WTC11 (cell line): Measurements from ENCODE around the gene LGALS12. TPM values are rescaled to one million over a fixed set of nuclear protein-coding genes. Genes with fewer than 3 reads are reported as not detected.

Experiments
- ATAC-seq: fragments of 200-7000 bp; cut with Tn5 transposase; 2 replicates; pipeline ENCODE4 v1.10.0; 2021; ENCODE audit warnings: mild to moderate bottlenecking, moderate library complexity
- CTCF ChIA-PET: fragments of 300-600 bp; sonication (Branson Sonifier 250); formaldehyde crosslinking; loops from one replicate; lab custom pipeline; 2021; ENCODE audit warnings: antibody characterized with exemption; lab: Charles Lee
- POLR2A ChIA-PET: fragments of 350-600 bp; sonication (Branson Sonifier 250); formaldehyde crosslinking; loops from one replicate; lab custom pipeline; 2021; ENCODE audit warnings: antibody characterized with exemption; lab: Charles Lee
- DNase-seq: peaks from one replicate; pipeline ENCODE4 v3.0.0; 2021; ENCODE audit warnings: low spot score
- H3K27ac Mint-ChIP-seq: 2 replicates; pipeline ENCODE4 v1.8.0; 2021; ENCODE audit warnings: mixed read lengths
- H3K27me3 Mint-ChIP-seq: 2 replicates; pipeline ENCODE4 v1.8.0; 2021; ENCODE audit warnings: low read depth, mild to moderate bottlenecking, moderate library complexity, mixed read lengths
- H3K36me3 Mint-ChIP-seq: 2 replicates; pipeline ENCODE4 v1.8.0; 2021; ENCODE audit warnings: mixed read lengths
- H3K4me1 Mint-ChIP-seq: 2 replicates; pipeline ENCODE4 v1.8.0; 2022; ENCODE audit warnings: mixed read lengths
- H3K4me3 Mint-ChIP-seq: 2 replicates; pipeline ENCODE4 v1.8.0; 2021; ENCODE audit warnings: mild to moderate bottlenecking, moderate library complexity, mixed read lengths
- H3K9me3 Mint-ChIP-seq: 2 replicates; pipeline ENCODE4 v1.8.0; 2021; ENCODE audit warnings: mixed read lengths
- FOXJ3 ChIP-seq: sonication (generic); formaldehyde crosslinking; IDR thresholded peaks from 2 replicates; pipeline ENCODE4 v1.9.0; 2021; ENCODE audit warnings: missing genetic modification reagents, mild to moderate bottlenecking, borderline replicate concordance
- GRHL2 ChIP-seq: fragments of 250-450 bp; sonication (Bioruptor Pico); IDR thresholded peaks from 2 replicates; pipeline ENCODE4 v1.8.0; 2022; ENCODE audit warnings: mild to moderate bottlenecking, moderate library complexity; ENCODE audit not compliant: insufficient replicate concordance, severe bottlenecking
- GTF2I ChIP-seq: fragments of 250-450 bp; sonication (Bioruptor Pico); conservative IDR thresholded peaks from 2 replicates; pipeline ENCODE4 v1.4.0; 2021; ENCODE audit warnings: mild to moderate bottlenecking
- KAT7 ChIP-seq: sonication (generic); formaldehyde crosslinking; IDR thresholded peaks from 2 replicates; pipeline ENCODE4 v1.8.1; 2023; ENCODE audit warnings: missing genetic modification reagents, mild to moderate bottlenecking, borderline replicate concordance
- NFE2L1 ChIP-seq: sonication (generic); formaldehyde crosslinking; IDR thresholded peaks from 2 replicates; pipeline ENCODE4 v1.8.1; 2023; ENCODE audit warnings: missing genetic modification reagents
- PRRX2 ChIP-seq: fragments of 250-450 bp; sonication (Bioruptor Pico); IDR thresholded peaks from 2 replicates; pipeline ENCODE4 v1.8.0; 2021; ENCODE audit warnings: mild to moderate bottlenecking
- RELA ChIP-seq: sonication (generic); formaldehyde crosslinking; IDR thresholded peaks from 2 replicates; pipeline ENCODE4 v1.8.1; 2022; ENCODE audit warnings: missing genetic modification reagents, mild to moderate bottlenecking, borderline replicate concordance
- SMAD3 ChIP-seq: sonication (generic); formaldehyde crosslinking; IDR thresholded peaks from 2 replicates; pipeline ENCODE4 v1.8.0; 2022; ENCODE audit warnings: missing genetic modification reagents, mild to moderate bottlenecking, borderline replicate concordance
- SP1 ChIP-seq: sonication (generic); formaldehyde crosslinking; conservative IDR thresholded peaks from 2 replicates; pipeline ENCODE4 v1.8.1; 2022; ENCODE audit warnings: missing genetic modification reagents
- ZNF263 ChIP-seq: sonication (generic); formaldehyde crosslinking; IDR thresholded peaks from 2 replicates; pipeline ENCODE4 v1.8.1; 2022; ENCODE audit warnings: low read depth, mild to moderate bottlenecking, moderate library complexity, missing genetic modification reagents
- ZNF396 ChIP-seq: fragments of 250-450 bp; sonication (Bioruptor Pico); IDR thresholded peaks from 2 replicates; pipeline ENCODE4 v1.8.0; 2021; ENCODE audit warnings: mild to moderate bottlenecking, moderate library complexity, borderline replicate concordance
- ZNF671 ChIP-seq: fragments of 250-450 bp; sonication (Bioruptor Pico); IDR thresholded peaks from 2 replicates; pipeline ENCODE4 v1.8.0; 2021; ENCODE audit warnings: mild to moderate bottlenecking
- total RNA-seq: library from RNA; stranded (reverse); gene quantifications from 3 replicates; pipeline ENCODE4 v1.2.3, GENCODE V29; 2021
- TF ChIP-seq, protein P1 (sequence below): sonication (generic); formaldehyde crosslinking; IDR thresholded peaks from 2 replicates; pipeline ENCODE4 v1.8.1; 2023; ENCODE audit warnings: mild to moderate bottlenecking, missing genetic modification reagents
- TF ChIP-seq, protein P2 (sequence below): fragments of 250-450 bp; sonication (Bioruptor Pico); IDR thresholded peaks from 2 replicates; pipeline ENCODE4 v1.9.0; 2021; ENCODE audit warnings: mild to moderate bottlenecking
- TF ChIP-seq, protein P3 (sequence below): sonication (generic); formaldehyde crosslinking; conservative IDR thresholded peaks from 2 replicates; pipeline ENCODE4 v1.8.1; 2022; ENCODE audit warnings: mild to moderate bottlenecking, missing genetic modification reagents
- TF ChIP-seq, protein P4 (sequence below): sonication (generic); formaldehyde crosslinking; IDR thresholded peaks from 2 replicates; pipeline ENCODE4 v1.8.1; 2023; ENCODE audit warnings: mild to moderate bottlenecking, missing genetic modification reagents, moderate library complexity
- TF ChIP-seq, protein P5 (sequence below): sonication (generic); formaldehyde crosslinking; IDR thresholded peaks from 2 replicates; pipeline ENCODE4 v1.8.1; 2023; ENCODE audit warnings: mild to moderate bottlenecking, missing genetic modification reagents
- TF ChIP-seq, protein P6 (sequence below): sonication (generic); formaldehyde crosslinking; IDR thresholded peaks from 2 replicates; pipeline ENCODE4 v1.8.1; 2023; ENCODE audit warnings: mild to moderate bottlenecking, moderate library complexity, missing genetic modification reagents
- TF ChIP-seq, protein P7 (sequence below): sonication (generic); formaldehyde crosslinking; IDR thresholded peaks from 2 replicates; pipeline ENCODE4 v1.8.0; 2022; ENCODE audit warnings: mild to moderate bottlenecking, missing genetic modification reagents
- TF ChIP-seq, protein P8 (sequence below): sonication (generic); formaldehyde crosslinking; IDR thresholded peaks from 2 replicates; pipeline ENCODE4 v1.8.1; 2022; ENCODE audit warnings: mild to moderate bottlenecking, moderate library complexity, missing genetic modification reagents
- TF ChIP-seq, protein P9 (sequence below): sonication (generic); formaldehyde crosslinking; IDR thresholded peaks from 2 replicates; pipeline ENCODE4 v1.8.0; 2022; ENCODE audit warnings: mild to moderate bottlenecking, missing genetic modification reagents

LGALS12 gene
- total RNA-seq, 1 experiment from 2014 or later, result 1.4 TPM

DNA sequence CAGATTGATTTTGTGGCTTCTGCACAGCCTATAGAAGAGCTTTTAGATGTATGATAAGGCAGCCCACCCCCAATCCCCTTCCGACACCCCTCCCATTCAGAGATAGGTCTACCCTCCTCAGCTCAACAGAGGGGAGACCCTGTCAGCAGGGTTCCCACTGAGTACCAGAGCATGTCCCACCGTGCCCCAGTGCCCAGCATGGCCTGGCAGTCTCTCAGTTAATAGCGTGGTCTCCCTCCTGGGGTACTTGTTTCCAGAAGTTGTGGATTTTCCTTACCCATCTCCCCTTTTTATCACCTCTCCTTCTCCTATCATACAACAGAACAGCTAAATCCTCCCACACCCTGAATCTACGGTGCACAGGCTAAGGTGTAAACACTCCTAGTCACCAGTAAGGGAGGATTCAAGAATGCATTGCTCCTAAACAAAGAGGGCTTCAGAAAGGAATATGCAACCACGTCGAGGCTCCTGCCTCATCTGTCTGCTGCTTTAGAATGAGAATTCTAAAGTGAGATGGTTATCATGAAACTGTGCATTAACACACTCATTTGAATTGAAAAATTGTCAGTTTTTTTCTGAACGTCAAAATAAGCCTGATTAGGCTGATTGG is 50.6 kb downstream of the LGALS12 start:
- Mint-ChIP-seq H3K4me1 (peaks cover 42% of the 10 kb centered on the region), H3K4me3 (no peak overlapping the region), H3K27me3 (peaks cover 6% of the 10 kb centered on the region), H3K36me3 (no peaks in the 10 kb centered on the region), H3K27ac (0 out of 2 replicates have a peak overlapping the region, but pooled peaks have one; percentile 18), H3K9me3 (peaks cover under 1% of the 10 kb centered on the region; the same call in 1 of the 2 replicates)
- ATAC-seq, result no peak; the same call in 1 of the 2 replicates
- POLR2A ChIA-PET, result interaction anchor here (0.6 kb wide), 1 partner anchor 10 kb away, joined by 3 read pairs; no protein-coding TSS in a partner anchor
- TF ChIP-seq, protein P1, sequence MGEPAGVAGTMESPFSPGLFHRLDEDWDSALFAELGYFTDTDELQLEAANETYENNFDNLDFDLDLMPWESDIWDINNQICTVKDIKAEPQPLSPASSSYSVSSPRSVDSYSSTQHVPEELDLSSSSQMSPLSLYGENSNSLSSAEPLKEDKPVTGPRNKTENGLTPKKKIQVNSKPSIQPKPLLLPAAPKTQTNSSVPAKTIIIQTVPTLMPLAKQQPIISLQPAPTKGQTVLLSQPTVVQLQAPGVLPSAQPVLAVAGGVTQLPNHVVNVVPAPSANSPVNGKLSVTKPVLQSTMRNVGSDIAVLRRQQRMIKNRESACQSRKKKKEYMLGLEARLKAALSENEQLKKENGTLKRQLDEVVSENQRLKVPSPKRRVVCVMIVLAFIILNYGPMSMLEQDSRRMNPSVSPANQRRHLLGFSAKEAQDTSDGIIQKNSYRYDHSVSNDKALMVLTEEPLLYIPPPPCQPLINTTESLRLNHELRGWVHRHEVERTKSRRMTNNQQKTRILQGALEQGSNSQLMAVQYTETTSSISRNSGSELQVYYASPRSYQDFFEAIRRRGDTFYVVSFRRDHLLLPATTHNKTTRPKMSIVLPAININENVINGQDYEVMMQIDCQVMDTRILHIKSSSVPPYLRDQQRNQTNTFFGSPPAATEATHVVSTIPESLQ, result no peak
- TF ChIP-seq, protein P2, sequence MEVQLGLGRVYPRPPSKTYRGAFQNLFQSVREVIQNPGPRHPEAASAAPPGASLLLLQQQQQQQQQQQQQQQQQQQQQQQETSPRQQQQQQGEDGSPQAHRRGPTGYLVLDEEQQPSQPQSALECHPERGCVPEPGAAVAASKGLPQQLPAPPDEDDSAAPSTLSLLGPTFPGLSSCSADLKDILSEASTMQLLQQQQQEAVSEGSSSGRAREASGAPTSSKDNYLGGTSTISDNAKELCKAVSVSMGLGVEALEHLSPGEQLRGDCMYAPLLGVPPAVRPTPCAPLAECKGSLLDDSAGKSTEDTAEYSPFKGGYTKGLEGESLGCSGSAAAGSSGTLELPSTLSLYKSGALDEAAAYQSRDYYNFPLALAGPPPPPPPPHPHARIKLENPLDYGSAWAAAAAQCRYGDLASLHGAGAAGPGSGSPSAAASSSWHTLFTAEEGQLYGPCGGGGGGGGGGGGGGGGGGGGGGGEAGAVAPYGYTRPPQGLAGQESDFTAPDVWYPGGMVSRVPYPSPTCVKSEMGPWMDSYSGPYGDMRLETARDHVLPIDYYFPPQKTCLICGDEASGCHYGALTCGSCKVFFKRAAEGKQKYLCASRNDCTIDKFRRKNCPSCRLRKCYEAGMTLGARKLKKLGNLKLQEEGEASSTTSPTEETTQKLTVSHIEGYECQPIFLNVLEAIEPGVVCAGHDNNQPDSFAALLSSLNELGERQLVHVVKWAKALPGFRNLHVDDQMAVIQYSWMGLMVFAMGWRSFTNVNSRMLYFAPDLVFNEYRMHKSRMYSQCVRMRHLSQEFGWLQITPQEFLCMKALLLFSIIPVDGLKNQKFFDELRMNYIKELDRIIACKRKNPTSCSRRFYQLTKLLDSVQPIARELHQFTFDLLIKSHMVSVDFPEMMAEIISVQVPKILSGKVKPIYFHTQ (CRISPR knock-in tag), result no peak
- TF ChIP-seq ZNF671 (no peak), RELA (no peak), PRRX2 (no peak), SP1 (CRISPR knock-in tag) (no peak), NFE2L1 (CRISPR knock-in tag) (no peak), ZNF263 (no peak), GTF2I (CRISPR knock-in tag) (no peak)
- TF ChIP-seq, protein P3, sequence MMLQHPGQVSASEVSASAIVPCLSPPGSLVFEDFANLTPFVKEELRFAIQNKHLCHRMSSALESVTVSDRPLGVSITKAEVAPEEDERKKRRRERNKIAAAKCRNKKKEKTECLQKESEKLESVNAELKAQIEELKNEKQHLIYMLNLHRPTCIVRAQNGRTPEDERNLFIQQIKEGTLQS (CRISPR knock-in tag), result no peak
- TF ChIP-seq, protein P4, sequence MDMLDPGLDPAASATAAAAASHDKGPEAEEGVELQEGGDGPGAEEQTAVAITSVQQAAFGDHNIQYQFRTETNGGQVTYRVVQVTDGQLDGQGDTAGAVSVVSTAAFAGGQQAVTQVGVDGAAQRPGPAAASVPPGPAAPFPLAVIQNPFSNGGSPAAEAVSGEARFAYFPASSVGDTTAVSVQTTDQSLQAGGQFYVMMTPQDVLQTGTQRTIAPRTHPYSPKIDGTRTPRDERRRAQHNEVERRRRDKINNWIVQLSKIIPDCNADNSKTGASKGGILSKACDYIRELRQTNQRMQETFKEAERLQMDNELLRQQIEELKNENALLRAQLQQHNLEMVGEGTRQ (CRISPR knock-in tag), result no peak
- TF ChIP-seq, protein P5, sequence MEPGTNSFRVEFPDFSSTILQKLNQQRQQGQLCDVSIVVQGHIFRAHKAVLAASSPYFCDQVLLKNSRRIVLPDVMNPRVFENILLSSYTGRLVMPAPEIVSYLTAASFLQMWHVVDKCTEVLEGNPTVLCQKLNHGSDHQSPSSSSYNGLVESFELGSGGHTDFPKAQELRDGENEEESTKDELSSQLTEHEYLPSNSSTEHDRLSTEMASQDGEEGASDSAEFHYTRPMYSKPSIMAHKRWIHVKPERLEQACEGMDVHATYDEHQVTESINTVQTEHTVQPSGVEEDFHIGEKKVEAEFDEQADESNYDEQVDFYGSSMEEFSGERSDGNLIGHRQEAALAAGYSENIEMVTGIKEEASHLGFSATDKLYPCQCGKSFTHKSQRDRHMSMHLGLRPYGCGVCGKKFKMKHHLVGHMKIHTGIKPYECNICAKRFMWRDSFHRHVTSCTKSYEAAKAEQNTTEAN (CRISPR knock-in tag), result no peak
- DNase-seq, result no peak
- CTCF ChIA-PET, result no interaction called here

DNA sequence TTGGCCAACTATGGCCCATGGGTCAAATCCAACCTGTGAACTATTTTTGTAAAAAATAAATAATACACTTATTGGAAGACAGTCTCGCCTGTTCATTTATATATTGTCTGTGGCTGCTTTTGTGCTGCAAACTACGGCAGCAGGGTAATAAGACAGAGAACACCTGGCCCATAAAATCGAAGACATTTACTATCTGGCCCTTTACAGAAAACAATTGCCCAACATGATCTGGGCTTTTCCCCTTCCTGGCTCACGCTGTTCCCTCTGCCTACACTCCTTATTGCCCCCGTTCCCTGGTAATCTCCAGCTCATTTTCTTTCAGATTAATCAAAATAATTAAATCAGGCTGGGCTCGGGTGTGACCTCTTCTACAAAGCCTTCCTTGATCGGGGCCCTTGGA is 51.7 kb downstream of the LGALS12 start:
- Mint-ChIP-seq H3K4me1 (peaks cover 40% of the 10 kb centered on the region), H3K9me3 (no peaks in the 10 kb centered on the region), H3K27ac (0 out of 2 replicates have a peak overlapping the region, but pooled peaks have one; percentile 21), H3K36me3 (no peaks in the 10 kb centered on the region), H3K27me3 (peaks cover 6% of the 10 kb centered on the region), H3K4me3 (no peak overlapping the region)
- ATAC-seq (no peak), DNase-seq (no peak)
- POLR2A ChIA-PET, result interaction anchor here (0.6 kb wide), 1 partner anchor 11 kb away, joined by 3 read pairs; no protein-coding TSS in a partner anchor
- CTCF ChIA-PET, result no interaction called here
- TF ChIP-seq, protein P6, sequence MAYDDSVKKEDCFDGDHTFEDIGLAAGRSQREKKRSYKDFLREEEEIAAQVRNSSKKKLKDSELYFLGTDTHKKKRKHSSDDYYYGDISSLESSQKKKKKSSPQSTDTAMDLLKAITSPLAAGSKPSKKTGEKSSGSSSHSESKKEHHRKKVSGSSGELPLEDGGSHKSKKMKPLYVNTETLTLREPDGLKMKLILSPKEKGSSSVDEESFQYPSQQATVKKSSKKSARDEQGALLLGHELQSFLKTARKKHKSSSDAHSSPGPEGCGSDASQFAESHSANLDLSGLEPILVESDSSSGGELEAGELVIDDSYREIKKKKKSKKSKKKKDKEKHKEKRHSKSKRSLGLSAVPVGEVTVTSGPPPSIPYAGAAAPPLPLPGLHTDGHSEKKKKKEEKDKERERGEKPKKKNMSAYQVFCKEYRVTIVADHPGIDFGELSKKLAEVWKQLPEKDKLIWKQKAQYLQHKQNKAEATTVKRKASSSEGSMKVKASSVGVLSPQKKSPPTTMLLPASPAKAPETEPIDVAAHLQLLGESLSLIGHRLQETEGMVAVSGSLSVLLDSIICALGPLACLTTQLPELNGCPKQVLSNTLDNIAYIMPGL (CRISPR knock-in tag), result no peak
- TF ChIP-seq, protein P7, sequence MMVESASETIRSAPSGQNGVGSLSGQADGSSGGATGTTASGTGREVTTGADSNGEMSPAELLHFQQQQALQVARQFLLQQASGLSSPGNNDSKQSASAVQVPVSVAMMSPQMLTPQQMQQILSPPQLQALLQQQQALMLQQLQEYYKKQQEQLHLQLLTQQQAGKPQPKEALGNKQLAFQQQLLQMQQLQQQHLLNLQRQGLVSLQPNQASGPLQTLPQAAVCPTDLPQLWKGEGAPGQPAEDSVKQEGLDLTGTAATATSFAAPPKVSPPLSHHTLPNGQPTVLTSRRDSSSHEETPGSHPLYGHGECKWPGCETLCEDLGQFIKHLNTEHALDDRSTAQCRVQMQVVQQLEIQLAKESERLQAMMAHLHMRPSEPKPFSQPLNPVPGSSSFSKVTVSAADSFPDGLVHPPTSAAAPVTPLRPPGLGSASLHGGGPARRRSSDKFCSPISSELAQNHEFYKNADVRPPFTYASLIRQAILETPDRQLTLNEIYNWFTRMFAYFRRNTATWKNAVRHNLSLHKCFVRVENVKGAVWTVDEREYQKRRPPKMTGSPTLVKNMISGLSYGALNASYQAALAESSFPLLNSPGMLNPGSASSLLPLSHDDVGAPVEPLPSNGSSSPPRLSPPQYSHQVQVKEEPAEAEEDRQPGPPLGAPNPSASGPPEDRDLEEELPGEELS, result no peak
- no peak for TF ChIP-seq SMAD3 (CRISPR knock-in tag)
- TF ChIP-seq, protein P8, sequence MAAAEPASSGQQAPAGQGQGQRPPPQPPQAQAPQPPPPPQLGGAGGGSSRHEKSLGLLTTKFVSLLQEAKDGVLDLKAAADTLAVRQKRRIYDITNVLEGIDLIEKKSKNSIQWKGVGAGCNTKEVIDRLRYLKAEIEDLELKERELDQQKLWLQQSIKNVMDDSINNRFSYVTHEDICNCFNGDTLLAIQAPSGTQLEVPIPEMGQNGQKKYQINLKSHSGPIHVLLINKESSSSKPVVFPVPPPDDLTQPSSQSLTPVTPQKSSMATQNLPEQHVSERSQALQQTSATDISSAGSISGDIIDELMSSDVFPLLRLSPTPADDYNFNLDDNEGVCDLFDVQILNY (CRISPR knock-in tag), result no peak
- TF ChIP-seq ZNF396 (CRISPR knock-in tag), result no peak
- TF ChIP-seq KAT7 (CRISPR knock-in tag), result no peak
- TF ChIP-seq, protein P9, sequence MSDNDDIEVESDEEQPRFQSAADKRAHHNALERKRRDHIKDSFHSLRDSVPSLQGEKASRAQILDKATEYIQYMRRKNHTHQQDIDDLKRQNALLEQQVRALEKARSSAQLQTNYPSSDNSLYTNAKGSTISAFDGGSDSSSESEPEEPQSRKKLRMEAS, result no peak
- TF ChIP-seq FOXJ3 (CRISPR knock-in tag), result no peak
- no peak for TF ChIP-seq GRHL2
